GM19467 (cell line): Measurements from ENCODE around the gene SCGB1D4.

Experiments
- ATAC-seq: cut with Tn5 transposase; IDR thresholded peaks from one replicate; pipeline ENCODE4 v1.9.1; 2021; ENCODE audit warnings: mild to moderate bottlenecking, moderate library complexity; ENCODE audit not compliant: unreplicated experiment

The SCGB1D4 gene

DNA sequence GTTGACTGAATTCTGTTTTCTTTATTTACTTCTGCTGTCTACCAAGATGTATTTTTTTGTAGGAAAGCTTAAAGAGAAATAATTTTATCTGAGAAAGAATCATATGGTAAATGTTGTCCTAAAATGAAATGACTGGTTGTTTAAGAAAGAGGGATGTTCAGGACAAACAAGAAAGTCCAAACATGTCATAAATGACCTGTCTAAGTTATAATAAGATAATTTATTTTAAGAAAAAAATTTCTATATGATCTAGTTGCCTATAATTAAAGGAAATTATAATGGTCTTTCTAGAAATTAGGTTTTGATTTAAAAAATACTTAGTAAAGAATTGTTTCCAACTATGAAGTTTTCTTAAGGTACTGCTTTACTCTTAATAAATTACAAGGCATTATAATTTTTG, 18.4 kb downstream of the SCGB1D4 start:
- no peak for ATAC-seq

DNA sequence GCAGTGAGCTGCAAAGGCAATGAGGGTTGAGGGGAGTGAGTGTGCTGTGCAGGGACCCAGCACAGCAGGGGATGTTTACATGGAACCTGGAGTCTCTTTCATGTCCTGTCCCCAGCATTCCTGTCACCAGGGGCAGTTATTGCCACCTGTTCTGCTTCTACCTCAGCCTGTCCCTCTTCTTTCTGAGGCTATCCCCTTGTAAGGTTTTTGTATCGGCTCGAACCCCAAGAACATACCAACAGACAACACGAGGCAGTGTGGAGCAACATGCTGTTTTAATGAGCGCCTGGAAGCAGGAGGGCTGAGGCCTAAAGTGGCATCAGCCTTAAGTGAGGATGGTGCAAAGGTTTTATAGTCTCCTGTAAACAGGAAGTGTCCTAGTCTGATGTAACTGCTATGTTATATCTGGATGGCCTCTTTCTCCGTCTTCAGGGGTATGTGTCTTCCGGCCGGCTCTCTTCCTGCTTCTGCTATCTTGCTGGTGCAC, 25.0 kb downstream of the SCGB1D4 start:
- no peak for ATAC-seq

DNA sequence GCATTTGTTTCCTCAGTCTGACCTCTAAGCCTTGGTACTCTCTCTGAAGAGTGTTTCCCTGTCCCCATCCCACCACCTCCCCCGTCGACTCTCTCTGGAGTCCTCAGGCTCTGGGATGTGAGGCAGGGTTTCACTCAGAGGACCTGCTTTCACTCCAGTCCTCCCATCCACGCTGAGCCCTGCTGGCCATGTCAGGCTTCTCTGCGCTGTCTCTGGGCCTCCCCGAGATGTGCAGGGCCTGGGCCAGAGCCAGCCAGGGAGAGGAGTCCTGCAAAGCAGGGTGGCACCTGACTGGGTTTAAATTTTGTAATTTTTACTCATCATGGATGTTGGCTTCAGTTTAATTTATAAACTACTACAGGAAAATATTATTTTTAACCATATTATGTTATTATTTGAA, 25.6 kb downstream of the SCGB1D4 start:
- no peak for ATAC-seq

DNA sequence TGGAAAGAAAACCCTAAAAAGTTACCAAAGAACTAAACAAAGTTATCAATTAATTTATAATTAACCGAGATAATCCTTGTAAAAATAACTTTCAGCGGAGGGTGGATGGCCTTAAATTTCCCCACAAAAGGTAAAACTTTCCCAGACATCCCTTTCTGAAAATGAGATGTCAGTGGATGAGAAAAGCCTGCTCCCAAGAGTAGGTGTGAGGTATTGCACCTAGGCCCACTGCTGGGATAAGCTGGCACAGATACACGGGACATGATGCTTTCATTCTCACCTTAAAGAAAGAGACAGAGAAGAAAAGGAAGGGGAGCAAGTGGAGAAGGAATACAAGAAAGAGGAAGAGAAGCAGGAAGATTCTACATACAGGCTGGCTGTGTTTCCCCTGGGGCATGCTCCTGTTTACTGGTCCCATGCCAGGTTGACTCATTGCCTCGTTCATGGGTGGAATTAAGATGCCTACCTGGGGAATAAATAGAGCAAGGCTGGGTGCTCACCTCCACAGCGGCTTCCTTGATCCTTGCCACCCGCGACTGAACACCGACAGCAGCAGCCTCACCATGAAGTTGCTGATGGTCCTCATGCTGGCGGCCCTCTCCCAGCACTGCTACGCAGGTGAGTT, 29.1 kb downstream of the SCGB1D4 start, which contains the start of gene SCGB2A2:
TSS of gene SCGB2A2 (plus strand) at position 505 of the 625 bp plus-strand sequence. CDS start at position 564, 59 bp downstream.
- ATAC-seq = no peak

DNA sequence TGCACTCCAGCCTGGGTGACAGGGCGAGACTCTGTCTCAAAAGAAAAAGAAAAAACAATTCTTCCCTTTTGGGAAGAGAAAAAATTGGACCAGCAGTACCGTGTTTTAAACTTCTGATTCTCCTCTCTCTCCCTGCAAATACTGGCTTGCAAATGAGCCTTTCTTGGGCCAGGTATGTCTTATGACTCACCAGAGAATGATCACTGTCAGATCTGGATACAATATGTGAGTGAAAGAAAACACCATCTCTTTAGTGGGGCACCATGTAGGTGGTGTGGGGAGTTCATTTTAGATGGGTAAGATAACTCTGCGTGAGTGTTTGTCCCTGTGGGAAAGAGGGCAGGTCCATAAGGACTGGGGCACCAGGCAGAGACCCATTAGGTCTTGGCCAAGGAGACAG, 31.3 kb downstream of the SCGB1D4 start:
- no peak for ATAC-seq

DNA sequence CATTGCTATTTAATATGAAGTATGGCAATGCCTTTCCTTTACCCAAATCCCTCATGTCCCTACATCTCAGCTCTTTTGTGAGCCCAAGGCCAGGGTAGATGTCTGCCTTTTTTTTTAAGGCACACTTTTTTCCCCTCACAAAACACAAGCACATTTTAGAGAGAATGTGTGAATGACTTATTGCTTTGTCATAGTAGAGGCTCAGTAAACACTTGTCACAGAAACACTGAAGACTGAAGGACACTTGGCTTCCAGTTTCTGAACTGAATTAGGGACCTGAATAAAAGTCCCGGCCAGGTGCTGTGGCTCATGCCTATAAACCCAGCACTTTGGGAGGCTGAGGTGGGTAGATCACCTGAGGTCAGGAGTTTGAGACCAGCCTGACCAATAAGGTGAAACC, 31.8 kb downstream of the SCGB1D4 start:
- ATAC-seq = no peak

DNA sequence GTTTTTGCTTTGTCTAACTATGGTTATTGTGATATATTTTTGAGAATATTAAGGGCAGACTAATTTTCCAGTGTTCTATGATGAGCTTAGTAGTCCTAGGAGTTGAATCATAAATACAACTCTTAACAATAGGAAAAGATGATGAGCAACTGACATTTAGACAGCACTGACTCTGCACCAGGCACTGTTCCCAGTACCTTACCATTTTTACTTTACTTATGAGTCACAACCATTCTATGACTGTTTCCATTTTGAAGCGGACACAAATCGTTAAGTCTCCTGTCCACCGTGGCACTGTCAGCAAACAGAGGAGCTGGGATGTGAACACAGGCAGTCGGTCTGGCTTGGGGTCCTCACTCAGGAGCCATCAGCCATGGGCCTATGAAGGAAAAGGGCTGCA, 32.3 kb downstream of the SCGB1D4 start:
- no peak for ATAC-seq

DNA sequence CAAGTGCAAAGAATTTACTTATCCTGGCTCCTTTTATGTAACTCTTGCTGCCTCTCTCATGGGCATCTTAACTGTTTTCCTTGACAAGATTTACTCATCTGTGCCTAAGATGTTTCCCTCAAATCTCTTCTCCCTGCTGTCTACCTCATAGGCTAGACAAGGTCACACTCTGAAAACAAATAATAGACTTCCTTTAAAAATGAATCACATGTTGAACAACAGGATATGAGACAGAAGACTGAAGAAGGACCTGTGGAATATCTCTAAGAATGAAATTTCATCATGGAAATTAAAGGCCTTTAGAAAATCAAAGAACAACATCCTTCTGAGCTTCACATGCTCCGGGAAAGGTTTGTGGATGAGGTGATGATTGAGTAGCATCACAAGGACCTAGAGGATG, 34.9 kb downstream of the SCGB1D4 start:
- ATAC-seq = no peak

DNA sequence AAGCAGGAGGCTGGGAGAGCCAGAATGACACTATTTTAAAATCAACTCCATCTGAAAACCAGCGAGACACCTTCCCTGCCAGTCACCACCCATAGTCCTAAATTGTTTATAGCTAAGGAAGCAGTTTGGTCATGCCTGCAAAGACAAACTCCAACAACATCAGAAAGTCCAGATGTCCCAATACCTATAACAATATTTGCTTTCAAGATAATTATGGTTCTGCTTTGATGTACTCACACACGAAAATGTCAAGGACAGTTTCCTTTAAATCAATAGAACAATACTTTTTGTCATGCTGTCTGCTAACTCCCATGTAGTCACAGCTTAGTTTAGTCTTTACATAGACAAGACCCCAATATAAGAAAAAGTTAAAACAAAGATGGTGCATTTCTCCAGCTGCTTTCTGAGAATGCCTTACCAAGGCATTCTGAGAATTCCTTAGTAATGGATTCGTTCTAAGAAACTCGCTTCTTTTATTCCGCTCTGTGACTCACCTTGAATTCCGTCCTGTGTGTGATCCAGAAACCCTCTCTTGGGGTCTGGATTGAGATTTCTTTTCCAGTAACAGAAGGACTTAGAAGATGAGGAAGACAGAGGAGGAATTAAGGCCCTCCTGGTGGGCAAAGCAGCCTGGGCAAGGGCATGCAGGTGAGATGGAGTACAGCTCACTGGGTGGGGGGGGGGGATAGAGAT, 38.5 kb downstream of the SCGB1D4 start:
- ATAC-seq = no peak

DNA sequence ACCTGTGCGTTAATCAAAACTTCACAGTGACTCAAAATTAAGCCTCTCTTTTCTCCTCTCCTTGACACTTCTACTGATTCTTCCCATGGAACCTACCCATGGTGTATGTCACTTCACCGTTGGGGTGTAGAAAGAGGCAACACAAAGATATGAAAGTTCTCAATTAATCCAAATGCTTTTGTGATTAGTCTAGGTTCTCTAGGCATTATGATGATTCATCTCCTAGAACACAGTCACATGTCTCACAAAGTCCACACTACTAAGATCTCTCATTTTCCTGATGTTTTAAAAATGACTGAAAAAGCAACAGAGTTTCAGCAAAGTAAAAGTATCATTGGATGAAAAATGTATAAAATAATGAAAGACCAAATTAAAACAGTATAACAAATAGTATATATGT, 42.6 kb downstream of the SCGB1D4 start:
- ATAC-seq = no peak

DNA sequence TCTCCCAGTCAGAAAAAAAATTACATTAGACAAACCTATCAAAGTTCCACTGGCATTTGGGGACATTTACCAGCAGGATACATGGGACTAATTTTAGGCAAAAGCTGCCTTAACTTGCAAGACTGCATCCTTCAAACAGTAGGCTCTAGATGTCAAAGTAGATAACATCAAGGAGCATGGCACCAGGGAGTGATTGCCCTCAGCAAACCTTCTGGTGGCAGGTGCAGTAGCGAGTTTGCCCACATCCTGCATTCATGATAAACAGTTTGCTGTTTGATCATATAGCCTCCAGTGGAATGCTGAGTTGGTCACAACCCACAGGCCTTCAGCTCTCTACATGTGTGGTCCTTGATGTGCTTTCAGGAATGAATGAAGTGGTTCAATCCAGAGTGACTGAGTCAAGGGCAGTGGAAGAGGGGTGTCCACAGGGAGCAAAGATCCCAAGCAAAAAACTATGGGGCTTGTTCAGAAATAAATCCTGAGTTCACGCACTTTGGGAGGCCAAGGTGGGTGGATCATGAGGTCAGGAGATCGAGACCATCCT, 44.8 kb downstream of the SCGB1D4 start:
- ATAC-seq = no peak

DNA sequence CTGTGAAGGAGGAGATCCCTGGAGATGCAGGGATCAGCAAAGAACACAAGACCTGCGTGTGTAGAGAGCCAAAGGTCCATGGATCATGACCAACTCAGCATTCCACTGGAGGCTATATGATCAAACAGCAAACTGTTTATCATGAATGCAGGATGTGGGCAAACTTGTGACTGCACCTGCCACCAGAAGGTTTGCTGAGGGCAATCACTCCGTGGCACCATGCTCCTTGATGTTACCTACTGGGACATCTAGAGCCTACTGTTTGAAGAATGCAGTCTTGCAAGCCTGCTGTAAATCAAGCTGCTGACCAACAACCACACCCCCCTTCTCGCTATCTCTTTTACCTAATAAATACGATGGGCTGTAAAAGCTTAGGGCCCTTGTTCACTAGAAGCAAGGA, 47.2 kb downstream of the SCGB1D4 start:
- no peak for ATAC-seq
